B cell (primary cell): ENCODE results near the gene KIF3C. TPM values are rescaled to one million over a fixed set of nuclear protein-coding genes. Genes with fewer than 3 reads are reported as not detected.

Experiments used
- ATAC-seq: fragments of 200-7000 bp; cut with Tn5 transposase; one replicate; pipeline ENCODE4 v1.10.0; 2021; ENCODE audit warnings: low read depth, mild to moderate bottlenecking, moderate number of reproducible peaks, moderate library complexity
- CTCF ChIA-PET: fragments of 350-600 bp; sonication (Branson Sonifier 250); formaldehyde crosslinking; loops from one replicate; lab custom pipeline; 2021; ENCODE audit warnings: antibody characterized with exemption, inconsistent platforms; lab: Charles Lee
- POLR2A ChIA-PET: fragments of 350-600 bp; sonication (Branson Sonifier 250); formaldehyde crosslinking; loops from one replicate; lab custom pipeline; 2021; ENCODE audit warnings: antibody characterized with exemption; lab: Charles Lee
- DNase-seq: peaks from one replicate; pipeline ENCODE4 v3.0.0; 2013
- H2AFZ ChIP-seq: 2 replicates; pipeline ENCODE4 v1.6.1; 2012; ENCODE audit warnings: mild to moderate bottlenecking, low read depth, low read length; ENCODE audit not compliant: insufficient read depth, poor library complexity, severe bottlenecking
- H3K27ac ChIP-seq, 2 donors: 1 replicate in 1 of 2; 2 replicates in 1 of 2; pipeline ENCODE4 v1.5.1; 2012 to 2013; ENCODE audit warnings: low read length in 2 of 2, mild to moderate bottlenecking in 2 of 2, moderate library complexity in 1 of 2
- H3K27me3 ChIP-seq, 4 experiments: fragments of 200-600 bp in 1 of 4; sonication (generic) in 1 of 4; replicated peaks in 1 of 4; 1 replicate in 2 of 4; 2 replicates in 2 of 4; pipeline versions ENCODE4 v1.6.1 to v1.7.0; 2013 to 2016; ENCODE audit warnings: low read length in 3 of 4, mild to moderate bottlenecking in 2 of 4, mixed read lengths in 1 of 4, moderate library complexity in 1 of 4; ENCODE audit not compliant: insufficient read depth in 4 of 4, control insufficient read depth in 3 of 4; ENCODE audit errors: control extremely low read depth in 1 of 4
- H3K36me3 ChIP-seq, 2 experiments: replicated peaks in 1 of 2; 1 replicate in 1 of 2; 2 replicates in 1 of 2; pipeline versions ENCODE4 v1.6.1 to v1.7.1; 2013; ENCODE audit warnings: low read length in 1 of 2; ENCODE audit not compliant: insufficient read depth in 2 of 2, control insufficient read depth in 1 of 2; ENCODE audit errors: control extremely low read depth in 1 of 2, extremely low read depth in 1 of 2
- H3K4me1 ChIP-seq, 2 donors: fragments of 200-600 bp in 1 of 2; sonication (generic) in 1 of 2; 1 replicate in 1 of 2; 2 replicates in 1 of 2; pipeline versions ENCODE4 v1.5.1 to v1.6.1; 2013 to 2017; ENCODE audit warnings: low read length in 2 of 2; ENCODE audit not compliant: control insufficient read depth in 2 of 2, insufficient read depth in 2 of 2
- H3K4me2 ChIP-seq: replicated peaks from 2 replicates; pipeline ENCODE3; 2012; ENCODE audit warnings: mild to moderate bottlenecking, low read depth, low read length; ENCODE audit not compliant: poor library complexity, severe bottlenecking
- H3K4me3 ChIP-seq, 5 experiments: fragments of 200-600 bp in 1 of 5; sonication (generic) in 1 of 5; 1 replicate in 3 of 5; 2 replicates in 2 of 5; pipeline versions ENCODE4 v1.5.1 to v1.7.0; 2011 to 2016; ENCODE audit warnings: low read length in 4 of 5, mild to moderate bottlenecking in 4 of 5, low read depth in 2 of 5, control low read depth in 1 of 5, moderate library complexity in 1 of 5; ENCODE audit not compliant: insufficient read depth in 1 of 5; ENCODE audit errors: control extremely low read depth in 1 of 5, extremely low read depth in 1 of 5
- H3K79me2 ChIP-seq: fragments of 200-600 bp; sonication (generic); one replicate; pipeline ENCODE4 v1.6.0; 2016; ENCODE audit warnings: low read length; ENCODE audit not compliant: control insufficient read depth, insufficient read depth
- H3K9ac ChIP-seq: fragments of 200-600 bp; sonication (generic); 2 replicates; pipeline ENCODE4 v1.6.1; 2017; ENCODE audit warnings: mild to moderate bottlenecking, low read length, moderate library complexity
- H3K9me3 ChIP-seq, 3 donors: one replicate each; pipeline versions ENCODE4 v1.6.1 to v1.7.1; 2013; ENCODE audit warnings: low read length in 2 of 3; ENCODE audit not compliant: control insufficient read depth in 2 of 3, insufficient read depth in 1 of 3; ENCODE audit errors: control extremely low read depth in 1 of 3
- H4K20me1 ChIP-seq: 2 replicates; pipeline ENCODE4 v1.6.0; 2012; ENCODE audit warnings: mild to moderate bottlenecking, low read length; ENCODE audit not compliant: insufficient read depth, control insufficient read depth, poor library complexity, severe bottlenecking
- H3K27ac Mint-ChIP-seq: one replicate; pipeline ENCODE4 v1.8.0; 2021; ENCODE audit warnings: mixed read lengths
- H3K27me3 Mint-ChIP-seq: one replicate; pipeline ENCODE4 v1.8.0; 2021; ENCODE audit warnings: mixed read lengths
- H3K4me1 Mint-ChIP-seq: one replicate; pipeline ENCODE4 v1.8.0; 2021; ENCODE audit warnings: mixed read lengths
- H3K4me3 Mint-ChIP-seq: one replicate; pipeline ENCODE4 v1.8.0; 2021; ENCODE audit warnings: mixed read lengths
- H3K9me3 Mint-ChIP-seq: one replicate; pipeline ENCODE4 v1.8.0; 2022; ENCODE audit warnings: mixed read lengths; ENCODE audit not compliant: insufficient read depth
- CTCF ChIP-seq: fragments of 200-600 bp; IDR thresholded peaks from one replicate; pipeline ENCODE4 v1.8.0; 2022; ENCODE audit warnings: antibody characterized with exemption, mild to moderate bottlenecking
- EZH2 ChIP-seq: IDR thresholded peaks from 2 replicates; pipeline ENCODE4 v1.6.1; 2012; ENCODE audit warnings: borderline replicate concordance, low read depth, mild to moderate bottlenecking, moderate library complexity, low read length; ENCODE audit not compliant: insufficient read depth, poor library complexity, severe bottlenecking
- WGBS: methylation state at CpG from one replicate; pipeline ENCODE4 v1.1.5; 2013; ENCODE audit warnings: missing lambda C conversion rate; ENCODE audit not compliant: insufficient coverage; 5-methylcytosine and 5-hydroxymethylcytosine counted together
- intact Hi-C: fragments of 100-400 bp; cut with micrococcal nuclease; formaldehyde crosslinking; loops from one replicate; pipeline ENCODE4 v1.10.0; 2022
- polyA plus RNA-seq: library from polyadenylated mRNA; depleted of rRNA; stranded (reverse); fragments of >200 nt; gene quantifications from 2 replicates; pipeline ENCODE4 v1.2.3, GENCODE V29; 2012
- total RNA-seq, 2 donors: library from RNA; stranded (reverse); fragments of 120-200 nt in 1 of 2; gene quantifications; 1 replicate in 1 of 2; 2 replicates in 1 of 2; pipeline versions ENCODE4 v1.2.3 to v1.2.4, GENCODE V29; 2013 to 2022

Gene KIF3C
- total and polyA plus RNA-seq, 2 donors (not counting 1 experiment from before 2014, with no cell fraction given) = 0.84 to 4.0 TPM

GRCh38 chr2:25988134-25988533 lies 5.8 kb upstream of the KIF3C start:
- no peaks in the 10 kb centered on the region for H3K27me3 Mint-ChIP-seq
- POLR2A ChIA-PET = interaction anchor here (0.6 kb wide), 2 partner anchors 24 to 110 kb away, joined by 3 to 6 read pairs; no protein-coding TSS in a partner anchor
- H3K9me3 Mint-ChIP-seq = no peaks in the 10 kb centered on the region
- no peak for ATAC-seq
- H3K27me3 ChIP-seq = no peaks in the 10 kb centered on the region
- TF ChIP-seq EZH2 (no peak), CTCF (no peak)
- no peaks in the 10 kb centered on the region for H3K79me2 ChIP-seq
- WGBS = 94% methylated on average over 9 of the region's 9 CpGs
- intact Hi-C loops = no loop called here
- no peaks in the 10 kb centered on the region for H4K20me1 ChIP-seq
- H2AFZ ChIP-seq = no peak overlapping the region
- H3K4me1 ChIP-seq = peaks cover 0 to 2% of the 10 kb centered on the region in 2 donors
- DNase-seq = no peak
- H3K9ac ChIP-seq = no peak overlapping the region
- H3K4me2 ChIP-seq = no peak overlapping the region
- no peak overlapping the region for H3K4me3 ChIP-seq
- no peak overlapping the region for H3K4me3 Mint-ChIP-seq
- H3K9me3 ChIP-seq = no peaks in the 10 kb centered on the region
- no peak overlapping the region for H3K27ac ChIP-seq
- H3K27ac Mint-ChIP-seq = no peak overlapping the region
- no peaks in the 10 kb centered on the region for H3K36me3 ChIP-seq
- CTCF ChIA-PET = interaction anchor here (1.6 kb wide), 1 partner anchor 157 kb away, joined by 6 read pairs; no protein-coding TSS in a partner anchor
- peaks cover 1% of the 10 kb centered on the region for H3K4me1 Mint-ChIP-seq

GRCh38 chr2:25983735-25984134 lies 1.4 kb upstream of the KIF3C start:
- no peak overlapping the region for H3K9ac ChIP-seq
- no peaks in the 10 kb centered on the region for H4K20me1 ChIP-seq
- no peaks in the 10 kb centered on the region for H3K36me3 ChIP-seq
- H2AFZ ChIP-seq = peak overlapping the region; percentile 99
- no peak overlapping the region for H3K4me3 ChIP-seq
- ATAC-seq (no peak), DNase-seq (no peak)
- H3K27me3 Mint-ChIP-seq = no peaks in the 10 kb centered on the region
- POLR2A ChIA-PET = no interaction called here
- H3K27ac Mint-ChIP-seq = no peak overlapping the region
- intact Hi-C loops = loop anchor here (5.0 kb wide), 1 partner anchor 364 kb away; the partner anchor contains the start of genes ADGRF3 and SELENOI
- no peak overlapping the region for H3K4me2 ChIP-seq
- H3K9me3 ChIP-seq = peaks cover 0 to 5% (median 0%) of the 10 kb centered on the region in 3 donors
- H3K9me3 Mint-ChIP-seq = no peaks in the 10 kb centered on the region
- H3K4me1 ChIP-seq = peaks cover 6 to 14% of the 10 kb centered on the region in 2 donors
- CTCF ChIA-PET = no interaction called here
- no peaks in the 10 kb centered on the region for H3K79me2 ChIP-seq
- H3K4me1 Mint-ChIP-seq = peaks cover 8% of the 10 kb centered on the region
- peak overlapping the region; percentile 88 for H3K4me3 Mint-ChIP-seq
- TF ChIP-seq CTCF = no peak
- TF ChIP-seq EZH2 = no peak
- no peak overlapping the region for H3K27ac ChIP-seq
- peaks cover 0 to 3% (median 0%) of the 10 kb centered on the region in 4 experiments for H3K27me3 ChIP-seq
